Transverse colon (tissue), 3 donors: Measurements from ENCODE around the gene TOM1L2.

Experiments used
- EP300 ChIP-seq: sonication (generic); formaldehyde crosslinking; IDR thresholded peaks from one replicate; pipeline ENCODE4 v1.6.1; 2017; ENCODE audit warnings: antibody characterized with exemption, low read depth
- POLR2A ChIP-seq: fragments of 450-650 bp; IDR thresholded peaks from one replicate; pipeline ENCODE4 v1.6.1; 2016; ENCODE audit warnings: antibody characterized with exemption, mild to moderate bottlenecking, moderate library complexity
- TF ChIP-seq, protein P1 (sequence below), 5 experiments: fragments of 200-600 bp in 3 of 5; fragments of 450-650 bp in 2 of 5; sonication (generic) in 3 of 5; IDR thresholded peaks; 1 replicate in 2 of 5; 2 replicates in 3 of 5; pipeline ENCODE4 v1.5.1; 2016 to 2017; ENCODE audit warnings: antibody characterized with exemption in 5 of 5, inconsistent platforms in 3 of 5, mild to moderate bottlenecking in 2 of 5, moderate library complexity in 1 of 5

- TF ChIP-seq, protein P1, sequence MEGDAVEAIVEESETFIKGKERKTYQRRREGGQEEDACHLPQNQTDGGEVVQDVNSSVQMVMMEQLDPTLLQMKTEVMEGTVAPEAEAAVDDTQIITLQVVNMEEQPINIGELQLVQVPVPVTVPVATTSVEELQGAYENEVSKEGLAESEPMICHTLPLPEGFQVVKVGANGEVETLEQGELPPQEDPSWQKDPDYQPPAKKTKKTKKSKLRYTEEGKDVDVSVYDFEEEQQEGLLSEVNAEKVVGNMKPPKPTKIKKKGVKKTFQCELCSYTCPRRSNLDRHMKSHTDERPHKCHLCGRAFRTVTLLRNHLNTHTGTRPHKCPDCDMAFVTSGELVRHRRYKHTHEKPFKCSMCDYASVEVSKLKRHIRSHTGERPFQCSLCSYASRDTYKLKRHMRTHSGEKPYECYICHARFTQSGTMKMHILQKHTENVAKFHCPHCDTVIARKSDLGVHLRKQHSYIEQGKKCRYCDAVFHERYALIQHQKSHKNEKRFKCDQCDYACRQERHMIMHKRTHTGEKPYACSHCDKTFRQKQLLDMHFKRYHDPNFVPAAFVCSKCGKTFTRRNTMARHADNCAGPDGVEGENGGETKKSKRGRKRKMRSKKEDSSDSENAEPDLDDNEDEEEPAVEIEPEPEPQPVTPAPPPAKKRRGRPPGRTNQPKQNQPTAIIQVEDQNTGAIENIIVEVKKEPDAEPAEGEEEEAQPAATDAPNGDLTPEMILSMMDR (IDR thresholded peaks at IDR 0.05), result no peak
- TF ChIP-seq POLR2A, result no peak
- no peak for TF ChIP-seq EP300
Observed at GRCh38 chr17:18000030-18000408, 27.8 kb upstream of the TOM1L2 start.
